Caco-2 (cell line): ENCODE data around the gene KRTAP2-3. TPM values are rescaled to one million over a fixed set of nuclear protein-coding genes. Genes with fewer than 3 reads are reported as not detected.

Experiments
- BruUV-seq: library from RNA; stranded (reverse); fragments of 400-500 nt; replicated peaks from 2 replicates; lab custom pipeline; 2021; lab: Mats Ljungman, UMichigan
- CTCF ChIA-PET: fragments of 300-600 bp; sonication (Branson Sonifier 250); formaldehyde crosslinking; loops from one replicate; lab custom pipeline; 2022; ENCODE audit warnings: antibody characterized with exemption; lab: Charles Lee
- POLR2A ChIA-PET: fragments of 300-600 bp; sonication (Branson Sonifier 250); formaldehyde crosslinking; loops from one replicate; lab custom pipeline; 2022; ENCODE audit warnings: antibody characterized with exemption; lab: Charles Lee
- DNase-seq, 2 experiments: peaks; one replicate each; pipeline versions ENCODE4 v3.0.0 to v3.0.0-alpha.2; 2020 to 2022
- H3K27me3 ChIP-seq: replicated peaks from 2 replicates; pipeline ENCODE4 v1.6.0; 2011; ENCODE audit warnings: low read length; ENCODE audit not compliant: control insufficient read depth, insufficient read depth
- H3K36me3 ChIP-seq: 2 replicates; pipeline ENCODE4 v1.5.1; 2011; ENCODE audit warnings: low read length; ENCODE audit not compliant: control insufficient read depth, insufficient read depth
- H3K4me1 ChIP-seq: fragments of 250-450 bp; sonication (Bioruptor Pico); 2 replicates; pipeline ENCODE4 v1.5.1; 2020; ENCODE audit warnings: mild to moderate bottlenecking
- H3K4me3 ChIP-seq: 2 replicates; pipeline ENCODE4 v1.5.1; 2011; ENCODE audit warnings: low read depth, mild to moderate bottlenecking, control low read depth, low read length
- H3K9me3 ChIP-seq: fragments of 250-450 bp; sonication (Bioruptor Pico); 2 replicates; pipeline ENCODE4 v1.5.1; 2020; ENCODE audit warnings: mild to moderate bottlenecking, moderate library complexity
- H3K27ac Mint-ChIP-seq: one replicate; pipeline ENCODE4 v1.8.0; 2022; ENCODE audit warnings: mixed read lengths; ENCODE audit not compliant: unreplicated experiment
- H3K27me3 Mint-ChIP-seq: one replicate; pipeline ENCODE4 v1.8.0; 2022; ENCODE audit warnings: mixed read lengths; ENCODE audit not compliant: insufficient read depth, unreplicated experiment
- H3K36me3 Mint-ChIP-seq: one replicate; pipeline ENCODE4 v1.8.0; 2022; ENCODE audit warnings: mild to moderate bottlenecking, mixed read lengths; ENCODE audit not compliant: insufficient read depth, unreplicated experiment
- H3K4me1 Mint-ChIP-seq: one replicate; pipeline ENCODE4 v1.8.0; 2022; ENCODE audit warnings: low read depth, mixed read lengths; ENCODE audit not compliant: unreplicated experiment
- H3K4me3 Mint-ChIP-seq: one replicate; pipeline ENCODE4 v1.8.0; 2022; ENCODE audit warnings: mild to moderate bottlenecking, moderate library complexity, mixed read lengths; ENCODE audit not compliant: unreplicated experiment
- H3K9me3 Mint-ChIP-seq: one replicate; pipeline ENCODE4 v1.8.0; 2022; ENCODE audit warnings: mixed read lengths; ENCODE audit not compliant: unreplicated experiment
- CTCF ChIP-seq, 2 experiments: fragments of 200-600 bp in 1 of 2; IDR thresholded peaks; 1 replicate in 1 of 2; 2 replicates in 1 of 2; pipeline versions ENCODE4 v1.5.1 to v1.8.0; 2011 to 2022; ENCODE audit warnings: antibody characterized with exemption in 1 of 2, control low read depth in 1 of 2, inconsistent platforms in 1 of 2, low read depth in 1 of 2, low read length in 1 of 2, mild to moderate bottlenecking in 1 of 2, moderate library complexity in 1 of 2; ENCODE audit not compliant: insufficient read depth in 1 of 2, severe bottlenecking in 1 of 2, unreplicated experiment in 1 of 2
- intact Hi-C: fragments of 100-400 bp; cut with micrococcal nuclease; formaldehyde crosslinking; loops from one replicate; pipeline ENCODE4 v1.10.0; 2022; ENCODE audit not compliant: unreplicated experiment
- total RNA-seq: library from RNA; stranded (reverse); gene quantifications from 2 replicates; pipeline ENCODE4 v1.2.3, GENCODE V29; 2022

Gene KRTAP2-3
- total RNA-seq, 1 experiment from 2014 or later: 4.9 TPM

- Mint-ChIP-seq H3K27me3 (no peaks in the 10 kb centered on the region), H3K36me3 (no peaks in the 10 kb centered on the region), H3K9me3 (peaks cover 37% of the 10 kb centered on the region), H3K27ac (peak overlapping the region; percentile 31), H3K4me3 (no peak overlapping the region), H3K4me1 (peaks cover 33% of the 10 kb centered on the region)
- Histone ChIP-seq H3K4me3 (no peak overlapping the region), H3K4me1 (peaks cover 46% of the 10 kb centered on the region), H3K9me3 (peaks cover 6% of the 10 kb centered on the region; the same call in 1 of the 2 replicates), H3K36me3 (no peaks in the 10 kb centered on the region), H3K27me3 (no peaks in the 10 kb centered on the region)
- CTCF ChIA-PET: no interaction called here
- TF ChIP-seq CTCF (IDR thresholded peaks at IDR 0.05; ENCODE audit: insufficient read depth in 1 of 2, low read depth in 1 of 2, low read length in 1 of 2, severe bottlenecking in 1 of 2, unreplicated experiment in 1 of 2): no peak
- POLR2A ChIA-PET: no interaction called here
- intact Hi-C loops: no loop called here
- no peak for DNase-seq
- no TSS peak for BruUV-seq
Observed at GRCh38 chr17:41015454-41015853, 44.5 kb downstream of the KRTAP2-3 start.

DNA sequence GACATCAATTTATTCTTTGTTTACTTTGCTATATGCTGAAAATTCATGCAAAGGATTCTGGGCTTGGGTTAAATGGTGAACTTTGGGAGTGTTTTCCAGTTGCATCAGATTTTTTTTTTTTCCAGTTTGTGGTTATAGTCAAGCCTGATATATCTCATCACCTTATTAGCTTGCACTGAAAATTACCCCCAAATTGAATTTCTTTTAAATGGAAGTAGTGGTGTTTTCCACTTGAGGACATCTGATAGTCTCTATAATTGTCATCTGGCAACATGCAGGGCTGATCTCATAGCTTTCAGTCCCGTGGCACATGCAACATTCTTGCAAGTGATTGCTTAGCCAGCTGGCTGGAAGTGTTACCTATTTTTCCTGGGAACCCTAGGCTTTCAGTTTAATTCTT is 46.3 kb downstream of the KRTAP2-3 start:
- H3K4me3 Mint-ChIP-seq: no peak overlapping the region
- H3K36me3 ChIP-seq: no peaks in the 10 kb centered on the region
- no peaks in the 10 kb centered on the region for H3K27me3 ChIP-seq
- no peak for TF ChIP-seq CTCF (IDR thresholded peaks at IDR 0.05; ENCODE audit: insufficient read depth in 1 of 2, low read depth in 1 of 2, low read length in 1 of 2, severe bottlenecking in 1 of 2, unreplicated experiment in 1 of 2)
- ChIA-PET POLR2A (no interaction called here), CTCF (no interaction called here)
- no peak overlapping the region for H3K4me3 ChIP-seq
- H3K4me1 Mint-ChIP-seq: peaks cover 50% of the 10 kb centered on the region
- H3K27ac Mint-ChIP-seq: no peak overlapping the region
- peaks cover 10% of the 10 kb centered on the region for H3K36me3 Mint-ChIP-seq
- H3K4me1 ChIP-seq: peaks cover 57% of the 10 kb centered on the region
- peaks cover 37% of the 10 kb centered on the region for H3K9me3 Mint-ChIP-seq
- peaks cover 6% of the 10 kb centered on the region; the same call in 1 of the 2 replicates for H3K9me3 ChIP-seq
- intact Hi-C loops: no loop called here
- no TSS peak for BruUV-seq
- H3K27me3 Mint-ChIP-seq: no peaks in the 10 kb centered on the region
- DNase-seq: no peak

DNA sequence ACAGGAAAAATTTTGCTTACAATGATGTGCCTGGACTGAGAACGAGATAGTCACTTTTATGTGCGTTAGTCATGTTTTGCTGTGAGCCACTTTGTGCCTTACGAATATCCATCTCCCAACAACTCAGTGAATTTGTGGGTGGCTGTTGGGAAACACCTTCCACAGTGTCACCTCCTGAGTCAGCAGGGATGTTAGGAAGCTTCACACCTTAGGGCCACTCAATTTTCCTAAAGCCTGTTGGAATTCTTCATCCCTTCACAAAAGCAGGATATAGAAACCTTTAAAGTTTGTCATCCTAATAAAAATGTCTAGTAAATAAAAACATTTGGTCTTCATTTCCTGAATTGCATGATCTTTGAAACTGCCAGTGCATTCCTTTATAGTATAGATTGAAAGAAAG is 46.7 kb downstream of the KRTAP2-3 start:
- no TSS peak for BruUV-seq
- POLR2A ChIA-PET: no interaction called here
- H3K27me3 Mint-ChIP-seq: no peaks in the 10 kb centered on the region
- H3K27ac Mint-ChIP-seq: peak overlapping the region; percentile 69
- no peak for DNase-seq
- TF ChIP-seq CTCF (IDR thresholded peaks at IDR 0.05; ENCODE audit: insufficient read depth in 1 of 2, low read depth in 1 of 2, low read length in 1 of 2, severe bottlenecking in 1 of 2, unreplicated experiment in 1 of 2): no peak
- peaks cover 14% of the 10 kb centered on the region for H3K36me3 Mint-ChIP-seq
- peaks cover 6% of the 10 kb centered on the region; the same call in 1 of the 2 replicates for H3K9me3 ChIP-seq
- no peaks in the 10 kb centered on the region for H3K27me3 ChIP-seq
- H3K36me3 ChIP-seq: no peaks in the 10 kb centered on the region
- intact Hi-C loops: no loop called here
- no peak overlapping the region for H3K4me3 ChIP-seq
- peaks cover 58% of the 10 kb centered on the region for H3K4me1 ChIP-seq
- H3K4me1 Mint-ChIP-seq: peaks cover 52% of the 10 kb centered on the region
- H3K4me3 Mint-ChIP-seq: no peak overlapping the region
- H3K9me3 Mint-ChIP-seq: peaks cover 37% of the 10 kb centered on the region
- CTCF ChIA-PET: no interaction called here
